NCI-H2081 treated with DMSO at 0.1 percent for 48 hours (cell line): ENCODE measurements around the gene RARRES1.

Experiments used
- DNase-seq: peaks from one replicate; lab custom pipeline; 2025; lab: John Stamatoyannopoulos, UW

The RARRES1 gene

GRCh38 chr3:158731938-158732855, at the start of gene RARRES1:
Gene RARRES1, minus strand, starts transcription at chr3:158732457. Its CDS starts 42 bp downstream, at chr3:158732415.
- no peak for DNase-seq

- DNase-seq, result no peak
These were observed 49.6 kb upstream of the RARRES1 start for GRCh38 chr3:158781849-158782248.

GRCh38 chr3:158781191-158781590, 48.9 kb upstream of the RARRES1 start:
- DNase-seq, result no peak

- DNase-seq, result no peak
These were observed 48.5 kb upstream of the RARRES1 start for GRCh38 chr3:158780766-158781165.

GRCh38 chr3:158777161-158777873, 45.1 kb upstream of the RARRES1 start:
- no peak for DNase-seq

GRCh38 chr3:158776531-158776930, 44.3 kb upstream of the RARRES1 start:
- no peak for DNase-seq

- DNase-seq, result no peak
These were observed 43.5 kb upstream of the RARRES1 start for GRCh38 chr3:158775426-158776410.

GRCh38 chr3:158774965-158775364, 42.7 kb upstream of the RARRES1 start:
- DNase-seq, result no peak

GRCh38 chr3:158773845-158774830, 41.9 kb upstream of the RARRES1 start:
- no peak for DNase-seq

GRCh38 chr3:158773166-158773565, 40.9 kb upstream of the RARRES1 start:
- no peak for DNase-seq

GRCh38 chr3:158771982-158772381, 39.7 kb upstream of the RARRES1 start:
- no peak for DNase-seq

- no peak for DNase-seq
These were observed 39.3 kb upstream of the RARRES1 start for GRCh38 chr3:158771577-158771976.

- DNase-seq, result no peak
These were observed 38.6 kb upstream of the RARRES1 start for GRCh38 chr3:158770741-158771350.

- no peak for DNase-seq
These were observed 37.9 kb upstream of the RARRES1 start for GRCh38 chr3:158769952-158770740.

- no peak for DNase-seq
These were observed 37.3 kb upstream of the RARRES1 start for GRCh38 chr3:158769549-158769948.

- DNase-seq, result no peak
These were observed 36.8 kb upstream of the RARRES1 start for GRCh38 chr3:158768881-158769543.

GRCh38 chr3:158768361-158768787, 36.1 kb upstream of the RARRES1 start:
- DNase-seq, result no peak

- DNase-seq, result no peak
These were observed 34.1 kb upstream of the RARRES1 start for GRCh38 chr3:158766364-158766763.
